ENCODE data around the gene NPY. TPM values are rescaled to one million over a fixed set of nuclear protein-coding genes. Genes with fewer than 3 reads are reported as not detected.

NPY gene
- polyA plus RNA-seq, 1 experiment, result not detected

DNA sequence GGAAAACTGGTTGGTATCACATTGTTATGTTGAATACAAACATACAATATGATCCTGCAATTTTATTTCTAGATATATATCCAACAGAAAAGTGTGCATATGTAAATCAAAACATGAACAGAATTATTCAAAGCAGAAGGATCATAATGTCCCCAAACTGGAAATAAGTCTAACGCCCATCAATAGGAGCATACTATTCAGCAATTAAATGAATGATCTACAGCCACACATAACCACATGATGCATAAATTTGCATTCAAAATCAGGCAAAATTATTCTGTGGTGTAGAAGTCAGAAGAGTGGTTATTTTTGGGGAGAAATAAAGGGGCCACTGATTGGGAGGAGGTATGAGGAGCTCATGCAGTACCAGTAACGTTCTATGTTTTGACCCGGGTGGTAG, 28.6 kb downstream of the NPY start:
- ChIA-PET POLR2A (no interaction called here), CTCF (no interaction called here)
- DNase-seq (ENCODE audit: low read depth, low spot score), result no peak
- TF ChIP-seq CTCF (IDR thresholded peaks at IDR 0.05; ENCODE audit: low read depth, low read length), result no peak
- no peaks in the 10 kb centered on the region for H3K27me3 ChIP-seq (ENCODE audit: control insufficient read depth, insufficient read depth, low read length)
- H3K9me3 ChIP-seq (ENCODE audit: control insufficient read depth, insufficient read depth, low read length), result no peaks in the 10 kb centered on the region
- no peak overlapping the region for H3K4me3 ChIP-seq (ENCODE audit: low read depth, low read length)
- no peak overlapping the region for H3K27ac ChIP-seq (ENCODE audit: low read depth, low read length)

DNA sequence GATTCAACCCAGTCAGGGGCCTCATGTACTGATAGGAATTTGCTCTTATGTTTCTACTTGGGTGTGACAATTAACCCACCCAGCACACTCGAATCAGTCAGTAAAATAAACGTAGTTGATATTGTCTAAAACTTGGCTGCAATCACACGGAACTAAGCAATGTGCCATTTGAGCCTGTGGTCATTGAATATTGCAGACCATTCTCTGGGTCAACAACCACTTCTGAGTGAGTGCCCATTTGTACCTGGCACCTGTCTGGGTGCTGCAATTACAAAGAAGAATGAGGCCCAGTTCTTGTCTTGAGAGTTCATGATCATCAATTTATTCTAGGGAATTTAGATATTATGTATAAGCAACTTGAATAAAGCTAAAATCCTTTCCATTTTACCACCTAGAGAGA, 29.8 kb downstream of the NPY start:
- CTCF ChIA-PET, result no interaction called here
- no peak for DNase-seq (ENCODE audit: low read depth, low spot score)
- Histone ChIP-seq H3K27me3 (ENCODE audit: control insufficient read depth, insufficient read depth, low read length) (no peaks in the 10 kb centered on the region), H3K4me3 (ENCODE audit: low read depth, low read length) (no peak overlapping the region), H3K9me3 (ENCODE audit: control insufficient read depth, insufficient read depth, low read length) (no peaks in the 10 kb centered on the region), H3K27ac (ENCODE audit: low read depth, low read length) (no peak overlapping the region)
- POLR2A ChIA-PET, result interaction anchor here (0.6 kb wide), 1 partner anchor 394 kb away, joined by 3 read pairs; no protein-coding TSS in a partner anchor
- TF ChIP-seq CTCF (IDR thresholded peaks at IDR 0.05; ENCODE audit: low read depth, low read length), result no peak

- CTCF ChIA-PET, result no interaction called here
- Histone ChIP-seq H3K27ac (ENCODE audit: low read depth, low read length) (no peak overlapping the region), H3K27me3 (ENCODE audit: control insufficient read depth, insufficient read depth, low read length) (no peaks in the 10 kb centered on the region), H3K4me3 (ENCODE audit: low read depth, low read length) (no peak overlapping the region), H3K9me3 (ENCODE audit: control insufficient read depth, insufficient read depth, low read length) (no peaks in the 10 kb centered on the region)
- no peak for DNase-seq (ENCODE audit: low read depth, low spot score)
- POLR2A ChIA-PET, result no interaction called here
- no peak for TF ChIP-seq CTCF (IDR thresholded peaks at IDR 0.05; ENCODE audit: low read depth, low read length)
Observed at GRCh38 chr7:24316340-24316739, 32.4 kb downstream of the NPY start.

DNA sequence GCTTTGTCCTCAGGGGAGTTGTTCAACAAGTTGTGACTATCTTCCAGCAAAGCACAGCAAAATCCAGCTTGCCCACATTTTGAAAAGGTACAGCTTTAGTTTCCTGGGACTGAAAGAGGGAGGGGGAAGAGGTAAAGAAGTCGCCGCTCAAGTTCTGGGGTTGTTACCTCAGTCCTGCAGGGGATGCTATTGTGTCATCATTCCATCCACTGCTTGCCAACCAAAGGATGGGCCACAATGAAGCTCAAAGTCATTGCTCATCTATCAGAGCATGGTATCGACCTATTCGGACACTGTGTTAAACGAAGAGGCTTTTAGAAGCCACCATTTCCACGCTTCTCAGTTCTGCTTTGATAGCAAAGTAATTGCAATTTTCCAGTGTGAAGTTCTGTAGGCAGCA, 34.3 kb downstream of the NPY start:
- H3K27me3 ChIP-seq (ENCODE audit: control insufficient read depth, insufficient read depth, low read length), result no peaks in the 10 kb centered on the region
- no peak overlapping the region for H3K4me3 ChIP-seq (ENCODE audit: low read depth, low read length)
- ChIA-PET POLR2A (no interaction called here), CTCF (interaction anchor here (0.6 to 1.4 kb wide), 6 partner anchors 221 to 759 kb away, joined by 3 to 4 read pairs (median 4); no protein-coding TSS in a partner anchor)
- no peak overlapping the region for H3K27ac ChIP-seq (ENCODE audit: low read depth, low read length)
- peak; percentile 25; the same call in 1 of the 2 replicates for TF ChIP-seq CTCF (IDR thresholded peaks at IDR 0.05; ENCODE audit: low read depth, low read length)
- no peak for DNase-seq (ENCODE audit: low read depth, low spot score)
- H3K9me3 ChIP-seq (ENCODE audit: control insufficient read depth, insufficient read depth, low read length), result no peaks in the 10 kb centered on the region

GRCh38 chr7:24319209-24319608, 35.2 kb downstream of the NPY start:
- Histone ChIP-seq H3K4me3 (ENCODE audit: low read depth, low read length) (no peak overlapping the region), H3K27me3 (ENCODE audit: control insufficient read depth, insufficient read depth, low read length) (no peaks in the 10 kb centered on the region), H3K27ac (ENCODE audit: low read depth, low read length) (no peak overlapping the region), H3K9me3 (ENCODE audit: control insufficient read depth, insufficient read depth, low read length) (no peaks in the 10 kb centered on the region)
- CTCF ChIA-PET, result interaction anchor here (0.6 kb wide), 1 partner anchor 758 kb away, joined by 3 read pairs; no protein-coding TSS in a partner anchor
- DNase-seq (ENCODE audit: low read depth, low spot score), result no peak
- TF ChIP-seq CTCF (IDR thresholded peaks at IDR 0.05; ENCODE audit: low read depth, low read length), result no peak
- POLR2A ChIA-PET, result no interaction called here
